Measurements from ENCODE around the gene CFHR2.

CFHR2 gene

DNA sequence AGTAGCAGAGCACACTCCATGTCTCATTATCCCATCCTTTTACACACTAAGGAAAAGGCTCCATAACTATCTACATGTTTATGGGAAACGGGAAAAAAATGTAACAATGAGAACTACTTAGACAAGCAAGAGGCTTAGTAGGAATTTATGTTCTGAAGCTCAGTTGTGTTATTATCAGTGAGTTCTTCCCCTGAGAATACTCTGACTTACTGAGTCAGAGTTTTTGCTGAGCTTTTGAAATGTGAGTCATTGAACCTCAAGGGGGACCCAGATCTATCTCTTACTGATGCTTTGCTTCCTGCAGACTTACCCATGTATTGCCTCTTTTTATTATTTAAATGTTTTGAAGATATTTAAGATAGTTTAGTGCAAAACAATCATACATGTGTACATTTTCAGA is 53.9 kb downstream of the CFHR2 start:
- no peak for DNase-seq (ENCODE audit: low read depth in 1 of 2, low spot score in 1 of 2)

DNA sequence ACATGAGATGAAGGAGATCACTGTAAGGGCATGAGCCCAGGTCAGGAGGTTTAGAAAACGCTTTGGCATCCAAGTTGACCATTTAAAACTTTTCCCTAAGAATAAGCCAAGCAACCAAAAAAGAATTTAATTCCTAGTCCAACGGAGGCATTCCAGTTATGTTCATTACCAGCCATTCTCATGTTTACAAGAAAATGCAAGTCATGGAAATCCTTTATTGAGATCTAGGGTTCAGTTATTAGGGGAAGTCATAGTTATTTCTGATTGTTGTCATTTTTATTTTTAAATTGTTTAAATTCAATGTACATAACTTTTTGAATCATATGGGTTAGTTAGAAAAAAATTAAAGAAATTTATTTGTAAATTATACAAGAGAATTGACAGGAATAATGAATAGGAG is 58.3 kb downstream of the CFHR2 start:
- no peak for DNase-seq (ENCODE audit: low read depth in 1 of 2, low spot score in 1 of 2)

DNA sequence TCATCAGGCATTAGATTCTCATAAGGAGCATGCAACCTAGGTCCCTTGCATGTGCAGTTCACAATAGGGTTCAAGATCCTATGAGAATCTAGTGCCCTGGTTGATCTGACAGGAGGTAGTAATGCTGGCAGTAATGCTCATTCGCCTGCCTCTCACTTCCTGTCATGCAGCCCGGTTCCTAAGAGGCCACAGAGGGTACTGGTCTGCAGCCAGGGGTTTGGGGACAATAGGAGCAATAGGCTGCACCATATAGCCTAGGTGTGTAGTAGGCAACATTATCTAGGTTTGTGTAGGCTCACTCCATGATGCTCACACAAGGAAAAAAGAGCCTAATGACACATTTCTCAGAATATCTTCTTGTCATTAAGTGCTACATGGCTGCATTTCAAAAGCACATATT is 59.6 kb downstream of the CFHR2 start:
- no peak for DNase-seq (ENCODE audit: low read depth in 1 of 2, low spot score in 1 of 2)

DNA sequence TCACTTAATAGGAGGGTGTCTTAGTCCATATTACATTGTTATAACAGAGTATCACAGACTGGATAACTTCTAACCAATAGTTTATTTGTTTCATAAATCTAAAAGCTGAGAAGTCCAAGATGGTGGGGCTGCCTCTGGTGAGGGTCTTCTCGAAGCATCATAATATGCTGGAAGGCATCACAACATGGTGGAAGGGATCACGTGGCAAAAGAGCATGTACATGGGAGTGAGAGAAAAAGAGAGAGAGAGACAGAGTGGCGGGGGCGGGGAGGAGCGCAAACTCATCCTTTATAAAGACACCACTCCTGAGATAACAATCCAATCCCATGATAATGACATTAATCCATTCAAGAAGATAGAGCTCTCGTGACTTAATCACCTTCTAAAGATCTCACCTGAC is 65.3 kb downstream of the CFHR2 start:
- no peak for DNase-seq (ENCODE audit: low read depth in 1 of 2, low spot score in 1 of 2)
